ENCODE data around the gene ABCA6. TPM values are rescaled to one million over a fixed set of nuclear protein-coding genes. Genes with fewer than 3 reads are reported as not detected.
A peak's percentile ranks its signal among the peaks of the same experiment; 100 is the strongest.
"Not testable (repeated sequence)": the region's sequence is repeated elsewhere in the genome, so short reads cannot be mapped to it uniquely, and the experiment has no call there.

The ABCA6 gene
- total and polyA plus RNA-seq, 5 experiments from 2014 or later: 0.15 to 0.70 (median 0.66) TPM; not detected in 2

GRCh38 chr17:69084911-69085310, 56.8 kb downstream of the ABCA6 start:
- Mint-ChIP-seq H3K4me3 (no peak overlapping the region), H3K9me3 (peaks cover 0 to 16% (median 1%) of the 10 kb centered on the region in 9 donors), H3K4me1 (no peaks in the 10 kb centered on the region), H3K27me3 (peaks cover 0 to 7% (median 0%) of the 10 kb centered on the region in 5 donors), H3K27ac (no peak overlapping the region), H3K36me3 (peaks cover 0 to 10% (median 6%) of the 10 kb centered on the region in 3 donors)
- DNase-seq (no peak), ATAC-seq (no peak)
- POLR2A ChIA-PET: no interaction called here

- no peak overlapping the region for H3K4me3 Mint-ChIP-seq
- H3K4me1 Mint-ChIP-seq: no peaks in the 10 kb centered on the region
- ATAC-seq: no peak
- DNase-seq: no peak
- H3K27me3 Mint-ChIP-seq: no peaks in the 10 kb centered on the region
- peaks cover 0 to 10% (median 6%) of the 10 kb centered on the region in 3 donors for H3K36me3 Mint-ChIP-seq
- POLR2A ChIA-PET: no interaction called here
- no peak overlapping the region for H3K27ac Mint-ChIP-seq
- peaks cover 0 to 16% (median 1%) of the 10 kb centered on the region in 9 donors for H3K9me3 Mint-ChIP-seq
These were observed 59.0 kb downstream of the ABCA6 start for GRCh38 chr17:69082696-69083095.

GRCh38 chr17:69078864-69079263, 62.8 kb downstream of the ABCA6 start:
- ATAC-seq (no peak), DNase-seq (no peak)
- H3K9me3 Mint-ChIP-seq: peaks cover 7 to 47% (median 17%) of the 10 kb centered on the region in 9 donors
- peaks cover 0 to 24% (median 17%) of the 10 kb centered on the region in 3 donors for H3K36me3 Mint-ChIP-seq
- H3K4me3 Mint-ChIP-seq: no peak overlapping the region
- H3K27me3 Mint-ChIP-seq: no peaks in the 10 kb centered on the region
- H3K4me1 Mint-ChIP-seq: no peaks in the 10 kb centered on the region
- no peak overlapping the region for H3K27ac Mint-ChIP-seq
- POLR2A ChIA-PET: no interaction called here

GRCh38 chr17:69075823-69076222, 65.9 kb downstream of the ABCA6 start:
- Mint-ChIP-seq H3K9me3 (peaks cover 7 to 60% (median 38%) of the 10 kb centered on the region in 9 donors), H3K4me1 (peaks cover 4 to 13% (median 7%) of the 10 kb centered on the region in 4 donors), H3K36me3 (peaks cover 0 to 47% (median 11%) of the 10 kb centered on the region in 3 donors), H3K27ac (no peak overlapping the region), H3K27me3 (no peaks in the 10 kb centered on the region), H3K4me3 (no peak overlapping the region)
- POLR2A ChIA-PET: no interaction called here
- DNase-seq (no peak), ATAC-seq (no peak)

- POLR2A ChIA-PET, H3K27ac Mint-ChIP-seq, H3K27me3 Mint-ChIP-seq, ATAC-seq, DNase-seq, H3K4me3 Mint-ChIP-seq: not testable (repeated sequence)
- Mint-ChIP-seq H3K9me3 (peaks cover 7 to 60% (median 38%) of the 10 kb centered on the region in 9 donors), H3K4me1 (peaks cover 6 to 21% (median 15%) of the 10 kb centered on the region in 4 donors), H3K36me3 (peaks cover 0 to 41% (median 11%) of the 10 kb centered on the region in 3 donors)
These were observed 68.3 kb downstream of the ABCA6 start for GRCh38 chr17:69073392-69073791.

GRCh38 chr17:69072803-69073256, 68.9 kb downstream of the ABCA6 start:
- peaks cover 6 to 26% (median 15%) of the 10 kb centered on the region in 4 donors for H3K4me1 Mint-ChIP-seq
- ATAC-seq, DNase-seq, H3K27me3 Mint-ChIP-seq, POLR2A ChIA-PET, H3K27ac Mint-ChIP-seq, H3K4me3 Mint-ChIP-seq: not testable (repeated sequence)
- H3K36me3 Mint-ChIP-seq: peaks cover 0 to 41% (median 11%) of the 10 kb centered on the region in 3 donors
- peaks cover 7 to 60% (median 38%) of the 10 kb centered on the region in 9 donors for H3K9me3 Mint-ChIP-seq

- peaks cover 8 to 36% (median 20%) of the 10 kb centered on the region in 4 donors for H3K4me1 Mint-ChIP-seq
- H3K36me3 Mint-ChIP-seq: peaks cover 0 to 30% (median 4%) of the 10 kb centered on the region in 3 donors
- DNase-seq, H3K27me3 Mint-ChIP-seq, POLR2A ChIA-PET, ATAC-seq: not testable (repeated sequence)
- peak overlapping the region in 7 of 10 donors; percentile 16 to 81 (median 76) for H3K27ac Mint-ChIP-seq
- H3K9me3 Mint-ChIP-seq: peaks cover 0 to 48% (median 32%) of the 10 kb centered on the region in 9 donors
- peak overlapping the region in 6 of 10 donors; percentile 16 to 82 (median 60) for H3K4me3 Mint-ChIP-seq
These were observed 70.5 kb downstream of the ABCA6 start for GRCh38 chr17:69071233-69071586.

- ATAC-seq (peak; percentile 28 to 57), DNase-seq (peak in 2 of 10 donors; percentile 29 to 44)
- peak overlapping the region in 9 of 10 donors; percentile 31 to 84 (median 63) for H3K4me3 Mint-ChIP-seq
- H3K36me3 Mint-ChIP-seq: peaks cover 0 to 30% (median 4%) of the 10 kb centered on the region in 3 donors
- H3K27ac Mint-ChIP-seq: peak overlapping the region in 8 of 10 donors; percentile 12 to 81 (median 70)
- H3K27me3 Mint-ChIP-seq: peaks cover 0 to 11% (median 0%) of the 10 kb centered on the region in 5 donors
- POLR2A ChIA-PET: not testable (repeated sequence)
- peaks cover 0 to 43% (median 28%) of the 10 kb centered on the region in 9 donors for H3K9me3 Mint-ChIP-seq
- peaks cover 8 to 42% (median 25%) of the 10 kb centered on the region in 4 donors for H3K4me1 Mint-ChIP-seq
These were observed 71.1 kb downstream of the ABCA6 start for GRCh38 chr17:69070378-69071232.

- H3K27me3 Mint-ChIP-seq: peaks cover 0 to 21% (median 0%) of the 10 kb centered on the region in 5 donors
- no peak for ATAC-seq
- H3K4me1 Mint-ChIP-seq: peaks cover 8 to 53% (median 32%) of the 10 kb centered on the region in 4 donors
- no peak for DNase-seq
- H3K9me3 Mint-ChIP-seq: peaks cover 0 to 32% (median 25%) of the 10 kb centered on the region in 9 donors
- no peak overlapping the region for H3K4me3 Mint-ChIP-seq
- peaks cover 0 to 28% (median 4%) of the 10 kb centered on the region in 3 donors for H3K36me3 Mint-ChIP-seq
- POLR2A ChIA-PET: no interaction called here
- H3K27ac Mint-ChIP-seq: peak overlapping the region in 3 of 10 donors; percentile 2 to 24 (median 3)
These were observed 72.4 kb downstream of the ABCA6 start for GRCh38 chr17:69069226-69069750.

- peaks cover 0 to 14% (median 10%) of the 10 kb centered on the region in 9 donors for H3K9me3 Mint-ChIP-seq
- peaks cover 0 to 10% (median under 1%) of the 10 kb centered on the region in 3 donors for H3K36me3 Mint-ChIP-seq
- no peak for ATAC-seq
- H3K4me3 Mint-ChIP-seq: peak overlapping the region in 1 of 10 donors; percentile 12
- DNase-seq: no peak
- POLR2A ChIA-PET: no interaction called here
- H3K4me1 Mint-ChIP-seq: peaks cover 8 to 56% (median 32%) of the 10 kb centered on the region in 4 donors
- peak overlapping the region in 1 of 10 donors; percentile 87 for H3K27ac Mint-ChIP-seq
- peaks cover 0 to 28% (median 0%) of the 10 kb centered on the region in 5 donors for H3K27me3 Mint-ChIP-seq
These were observed 74.2 kb downstream of the ABCA6 start for GRCh38 chr17:69067274-69068047.

GRCh38 chr17:69066482-69066881, 75.2 kb downstream of the ABCA6 start:
- Mint-ChIP-seq H3K27me3 (peaks cover 0 to 28% (median 0%) of the 10 kb centered on the region in 5 donors), H3K9me3 (peaks cover 0 to 4% (median 2%) of the 10 kb centered on the region in 9 donors), H3K4me3 (peak overlapping the region in 9 of 10 donors; percentile 4 to 80 (median 36)), H3K36me3 (peaks cover 0 to 3% (median 0%) of the 10 kb centered on the region in 3 donors), H3K4me1 (peaks cover 8 to 54% (median 29%) of the 10 kb centered on the region in 4 donors), H3K27ac (peak overlapping the region in 5 of 10 donors; percentile 14 to 85 (median 18))
- ATAC-seq (no peak), DNase-seq (no peak)
- POLR2A ChIA-PET: no interaction called here

- no peak for DNase-seq
- Mint-ChIP-seq H3K4me3 (no peak overlapping the region), H3K36me3 (no peaks in the 10 kb centered on the region), H3K4me1 (peaks cover 2 to 41% (median 17%) of the 10 kb centered on the region in 4 donors), H3K27me3 (peaks cover 0 to 28% (median 0%) of the 10 kb centered on the region in 5 donors), H3K27ac (peak overlapping the region in 2 of 10 donors; percentile 13 to 18), H3K9me3 (no peaks in the 10 kb centered on the region)
- ATAC-seq: no peak
- POLR2A ChIA-PET: no interaction called here
These were observed 76.6 kb downstream of the ABCA6 start for GRCh38 chr17:69065113-69065512.

Measured in naive thymus-derived CD8-positive, alpha-beta T cell (primary cell).